H1 (cell line): ENCODE measurements around the gene CFAP92. TPM values are rescaled to one million over a fixed set of nuclear protein-coding genes. Genes with fewer than 3 reads are reported as not detected.
A peak's percentile ranks its signal among the peaks of the same experiment; 100 is the strongest.

ENCODE experiments used
- CTCF ChIA-PET: fragments of 300-600 bp; sonication (Branson Sonifier 250); formaldehyde crosslinking; loops from one replicate; lab custom pipeline; 2021; ENCODE audit not compliant: partially characterized antibody; lab: Charles Lee
- POLR2A ChIA-PET: fragments of 300-600 bp; sonication (Branson Sonifier 250); formaldehyde crosslinking; loops from one replicate; lab custom pipeline; 2021; ENCODE audit warnings: inconsistent platforms; ENCODE audit not compliant: partially characterized antibody; lab: Charles Lee
- DNase-seq, 2 experiments: peaks; one replicate each; pipeline versions ENCODE4 v3.0.0 to v3.0.0-alpha.2; 2010 to 2022; ENCODE audit warnings: low spot score in 2 of 2, low read depth in 1 of 2, mixed read lengths in 1 of 2
- FAIRE-seq: peaks from 2 replicates; lab custom pipeline; 2011; peaks lifted over from hg19 to GRCh38; lab: Jason Lieb, UNC
- H2AFZ ChIP-seq: 2 replicates; pipeline ENCODE4 v1.8.1; 2012; ENCODE audit warnings: low read length, inconsistent platforms
- H2AK5ac ChIP-seq: 2 replicates; pipeline ENCODE4 v1.6.1; 2013; ENCODE audit warnings: low read depth, low read length
- H2BK120ac ChIP-seq: replicated peaks from 2 replicates; pipeline ENCODE3; 2013; ENCODE audit warnings: low read depth, low read length, inconsistent platforms
- H2BK12ac ChIP-seq: 2 replicates; pipeline ENCODE4 v1.6.1; 2013; ENCODE audit warnings: low read depth, low read length
- H2BK15ac ChIP-seq: 2 replicates; pipeline ENCODE4 v1.6.1; 2013; ENCODE audit warnings: low read length
- H2BK20ac ChIP-seq: 2 replicates; pipeline ENCODE4 v1.6.1; 2013; ENCODE audit warnings: low read length
- H2BK5ac ChIP-seq: 2 replicates; pipeline ENCODE4 v1.6.1; 2013; ENCODE audit warnings: low read depth, low read length
- H3K14ac ChIP-seq: 2 replicates; pipeline ENCODE4 v1.6.1; 2013; ENCODE audit warnings: inconsistent platforms; ENCODE audit not compliant: insufficient read length
- H3K18ac ChIP-seq: 2 replicates; pipeline ENCODE4 v1.6.1; 2013; ENCODE audit warnings: low read length; ENCODE audit errors: extremely low read depth
- H3K23ac ChIP-seq: 2 replicates; pipeline ENCODE4 v1.6.1; 2013; ENCODE audit warnings: inconsistent platforms; ENCODE audit not compliant: insufficient read length
- H3K23me2 ChIP-seq: 2 replicates; pipeline ENCODE4 v1.6.1; 2013; ENCODE audit warnings: low read depth, low read length
- H3K27ac ChIP-seq: 2 replicates; pipeline ENCODE4 v1.6.1; 2011; ENCODE audit warnings: low read depth, low read length, inconsistent platforms
- H3K27me3 ChIP-seq, 4 experiments: replicated peaks in 1 of 4; 1 replicate in 1 of 4; 2 replicates in 3 of 4; pipeline versions ENCODE4 v1.6.1 to v1.8.1; 2011 to 2013; ENCODE audit warnings: low read length in 3 of 4, mild to moderate bottlenecking in 3 of 4, inconsistent platforms in 2 of 4, mixed read lengths in 2 of 4, moderate library complexity in 1 of 4; ENCODE audit not compliant: control insufficient read depth in 3 of 4, insufficient read depth in 3 of 4; ENCODE audit errors: extremely low read depth in 1 of 4
- H3K36me3 ChIP-seq, 4 experiments: 2 replicates each; pipeline versions ENCODE4 v1.6.1 to v1.8.1; 2011 to 2013; ENCODE audit warnings: mild to moderate bottlenecking in 4 of 4, low read length in 3 of 4, moderate library complexity in 2 of 4, control low read depth in 1 of 4, inconsistent platforms in 1 of 4; ENCODE audit not compliant: insufficient read depth in 4 of 4, control insufficient read depth in 2 of 4
- H3K4ac ChIP-seq: replicated peaks from 2 replicates; pipeline ENCODE3; 2013; ENCODE audit warnings: low read length, low read depth, mixed read lengths, inconsistent platforms; ENCODE audit not compliant: insufficient read length
- H3K4me1 ChIP-seq, 4 experiments: replicated peaks in 1 of 4; 1 replicate in 1 of 4; 2 replicates in 3 of 4; pipeline versions ENCODE4 v1.6.1 to v1.8.1; 2011 to 2013; ENCODE audit warnings: low read length in 3 of 4, inconsistent platforms in 2 of 4, mixed read lengths in 1 of 4; ENCODE audit not compliant: insufficient read depth in 4 of 4, control insufficient read depth in 3 of 4
- H3K4me2 ChIP-seq, 2 experiments: 2 replicates each; pipeline versions ENCODE4 v1.6.1 to v1.8.1; 2011 to 2013; ENCODE audit warnings: low read depth in 2 of 2, low read length in 2 of 2, control low read depth in 1 of 2, inconsistent platforms in 1 of 2, mild to moderate bottlenecking in 1 of 2; ENCODE audit not compliant: insufficient read depth in 1 of 2
- H3K4me3 ChIP-seq, 4 experiments: fragments of 200-600, 300-600 bp in 1 of 4; sonication (generic), shearing (Covaris generic), sonication (Bioruptor Twin) in 1 of 4; 2 replicates each; pipeline versions ENCODE4 v1.5.1 to v1.8.1; 2011 to 2016; ENCODE audit warnings: low read length in 4 of 4, low read depth in 3 of 4, control low read depth in 2 of 4, inconsistent platforms in 2 of 4, mild to moderate bottlenecking in 2 of 4, mixed read lengths in 1 of 4, moderate library complexity in 1 of 4; ENCODE audit not compliant: insufficient read depth in 2 of 4; ENCODE audit errors: extremely low read depth in 1 of 4
- H3K56ac ChIP-seq: replicated peaks from 2 replicates; pipeline ENCODE3; 2013; ENCODE audit warnings: low read depth, mild to moderate bottlenecking, mixed read lengths, low read length, inconsistent platforms; ENCODE audit not compliant: insufficient read length
- H3K79me1 ChIP-seq: 2 replicates; pipeline ENCODE4 v1.6.1; 2013; ENCODE audit warnings: low read depth, low read length, control low read depth
- H3K79me2 ChIP-seq, 2 experiments: 2 replicates each; pipeline versions ENCODE4 v1.6.1 to v1.8.1; 2012 to 2013; ENCODE audit warnings: low read length in 2 of 2, mild to moderate bottlenecking in 2 of 2, inconsistent platforms in 1 of 2; ENCODE audit not compliant: insufficient read depth in 2 of 2, control insufficient read depth in 1 of 2
- H3K9ac ChIP-seq, 4 experiments: replicated peaks in 1 of 4; 1 replicate in 1 of 4; 2 replicates in 3 of 4; pipeline versions ENCODE4 v1.6.1 to v1.8.1; 2011 to 2013; ENCODE audit warnings: low read depth in 3 of 4, low read length in 3 of 4, control low read depth in 2 of 4, mild to moderate bottlenecking in 2 of 4, moderate library complexity in 2 of 4, inconsistent platforms in 1 of 4; ENCODE audit errors: extremely low read depth in 1 of 4
- H3K9me3 ChIP-seq, 2 experiments: 2 replicates each; pipeline versions ENCODE4 v1.6.1 to v1.8.1; 2012 to 2013; ENCODE audit warnings: mild to moderate bottlenecking in 2 of 2, moderate library complexity in 2 of 2, control low read depth in 1 of 2, inconsistent platforms in 1 of 2, low read depth in 1 of 2, low read length in 1 of 2, mixed read lengths in 1 of 2; ENCODE audit not compliant: insufficient read depth in 2 of 2
- H4K20me1 ChIP-seq, 2 experiments: replicated peaks in 1 of 2; 2 replicates each; pipeline versions ENCODE3 to v1.8.1; 2011 to 2013; ENCODE audit warnings: inconsistent platforms in 2 of 2, low read length in 2 of 2, mild to moderate bottlenecking in 1 of 2; ENCODE audit not compliant: insufficient read depth in 2 of 2, control insufficient read depth in 1 of 2
- H4K5ac ChIP-seq: 2 replicates; pipeline ENCODE4 v1.6.1; 2013; ENCODE audit warnings: low read length, low read depth, mixed read lengths, inconsistent platforms; ENCODE audit not compliant: insufficient read length
- H4K8ac ChIP-seq: 2 replicates; pipeline ENCODE4 v1.8.0; 2013; ENCODE audit warnings: mild to moderate bottlenecking, moderate library complexity, low read length, inconsistent platforms; ENCODE audit not compliant: insufficient read depth; ENCODE audit errors: extremely low read depth
- H4K91ac ChIP-seq: replicated peaks from 2 replicates; pipeline ENCODE3; 2013; ENCODE audit warnings: low read length, mixed read lengths, inconsistent platforms; ENCODE audit not compliant: insufficient read length
- POLR2A ChIP-seq, 2 experiments: IDR thresholded peaks; 1 replicate in 1 of 2; 2 replicates in 1 of 2; pipeline ENCODE4 v1.6.1; 2011; ENCODE audit warnings: low read depth in 2 of 2, low read length in 2 of 2, mild to moderate bottlenecking in 2 of 2; ENCODE audit errors: control extremely low read depth in 1 of 2
- SIN3A ChIP-seq, 2 experiments: IDR thresholded peaks in 1 of 2; conservative IDR thresholded peaks in 1 of 2; 2 replicates each; pipeline ENCODE4 v1.6.1; 2011 to 2012; ENCODE audit warnings: low read length in 2 of 2, improper control_type of control experiment in 1 of 2, low read depth in 1 of 2, mild to moderate bottlenecking in 1 of 2
- YY1 ChIP-seq: IDR thresholded peaks from 2 replicates; pipeline ENCODE4 v1.6.1; 2011; ENCODE audit warnings: low read depth, mild to moderate bottlenecking, low read length
- WGBS, 2 experiments: shearing (Covaris generic) in 1 of 2; methylation state at CpG; one replicate each; pipeline versions ENCODE4 v1.1.6 to v1.1.7; 2013 to 2015; ENCODE audit warnings: low lambda C conversion rate in 2 of 2, mixed read lengths in 2 of 2, inconsistent platforms in 1 of 2, low coverage in 1 of 2, missing lambda C conversion rate in 1 of 2; ENCODE audit not compliant: insufficient replicate concordance in 2 of 2, insufficient coverage in 1 of 2, insufficient read length in 1 of 2; ENCODE audit errors: extremely low coverage in 1 of 2, missing lambda C conversion rate in 1 of 2; 5-methylcytosine and 5-hydroxymethylcytosine counted together
- polyA plus RNA-seq, 7 experiments: library from polyadenylated mRNA; depleted of rRNA in 3 of 7; stranded (reverse) in 5 of 7; unstranded in 2 of 7; fragments of >200 nt in 5 of 7; fragments of 200-250 nt in 2 of 7; gene quantifications; 1 replicate in 5 of 7; 2 replicates in 1 of 7; 4 replicates in 1 of 7; pipeline versions ENCODE4 v1.2.1 to v1.2.3, GENCODE V29; 2011 to 2013; ENCODE audit warnings: missing spikeins in 2 of 7, mixed read lengths in 2 of 7
- total RNA-seq: library from RNA; stranded (reverse); fragmentation: NEBNext Ultra II Directional; extraction: Animal tissue kit (Norgen Biotek cat#: 25700); gene quantifications from 2 replicates; pipeline ENCODE4 v1.2.1, GENCODE V29; 2021

The CFAP92 gene
- total and polyA plus RNA-seq, 2 of the 8 experiments (the other 6 are each of a cell fraction or from before 2014, with no cell fraction given), result 0.77 to 2.0 TPM

GRCh38 chr3:128878556-128879124 is 115.2 kb downstream of the CFAP92 start:
- Histone ChIP-seq H3K9ac (peak overlapping the region; percentile 87 to 98 (median 90)), H2BK15ac (no peak overlapping the region), H3K23ac (no peak overlapping the region), H2BK120ac (no peak overlapping the region), H2BK20ac (no peak overlapping the region), H4K20me1 (peaks cover 0 to 3% of the 10 kb centered on the region in 2 experiments), H4K91ac (peak overlapping the region; percentile 81), H2AFZ (no peak overlapping the region), H3K23me2 (peaks cover 13% of the 10 kb centered on the region), H3K14ac (no peak overlapping the region), H3K79me1 (peaks cover 16% of the 10 kb centered on the region), H3K36me3 (peaks cover 0 to 4% (median 1%) of the 10 kb centered on the region in 4 experiments; a peak in 2 of 8 replicates), H3K4me2 (peak overlapping the region; percentile 79 to 99), H4K5ac (peak overlapping the region; percentile 27), H4K8ac (0 out of 2 replicates have a peak overlapping the region, but pooled peaks have one; percentile 74), H2AK5ac (no peak overlapping the region), H3K18ac (peak overlapping the region; percentile 52; the same call in 1 of the 2 replicates), H3K27me3 (no peaks in the 10 kb centered on the region), H2BK5ac (peak overlapping the region; percentile 30), H3K4me3 (peak overlapping the region; percentile 74 to 85 (median 83)), H2BK12ac (peak overlapping the region; percentile 45; the same call in 1 of the 2 replicates), H3K4ac (peak overlapping the region; percentile 62), H3K56ac (no peak overlapping the region), H3K27ac (peak overlapping the region; percentile 87), H3K79me2 (peaks cover 8 to 45% of the 10 kb centered on the region in 2 experiments; a peak in 3 of 4 replicates), H3K9me3 (no peaks in the 10 kb centered on the region), H3K4me1 (peaks cover 0 to 6% (median 3%) of the 10 kb centered on the region in 4 experiments; a peak in 4 of 7 replicates)
- DNase-seq (no peak), FAIRE-seq (no peak)
- CTCF ChIA-PET, result interaction anchor here (0.7 to 5.8 kb wide), 7 partner anchors 13 to 92 kb away, joined by 3 to 42 read pairs (median 5); no protein-coding TSS in a partner anchor
- POLR2A ChIA-PET, result interaction anchor here (0.5 to 3.5 kb wide), 21 partner anchors 11 to 368 kb away, joined by 3 to 23 read pairs (median 4); partner anchors contain the start of gene CNBP
- 11% methylated on average over 14 of the region's 14 CpGs; no CpG with 5 or more reads in 1 of the 2 experiments for WGBS, 2 experiments
- TF ChIP-seq POLR2A (IDR thresholded peaks at IDR 0.05; ENCODE audit: control extremely low read depth in 1 of 2, low read depth in 2 of 2, low read length in 2 of 2) (peak in 1 of 2 experiments; percentile 1; a peak in 1 of 3 replicates), SIN3A (conservative IDR thresholded peaks at IDR 0.05 in 1 of 2, IDR thresholded peaks at IDR 0.05 in 1 of 2; ENCODE audit: low read depth in 1 of 2, low read length in 2 of 2) (0 out of 4 replicates have a peak, but pooled peaks of 1 of the 2 experiments have one; percentile 44), YY1 (no peak)
